ENCODE results near the gene PRDM16. TPM values are rescaled to one million over a fixed set of nuclear protein-coding genes. Genes with fewer than 3 reads are reported as not detected.

The PRDM16 gene
- total and polyA plus RNA-seq, 2 experiments from 2014 or later: 0.14 to 0.16 TPM

DNA sequence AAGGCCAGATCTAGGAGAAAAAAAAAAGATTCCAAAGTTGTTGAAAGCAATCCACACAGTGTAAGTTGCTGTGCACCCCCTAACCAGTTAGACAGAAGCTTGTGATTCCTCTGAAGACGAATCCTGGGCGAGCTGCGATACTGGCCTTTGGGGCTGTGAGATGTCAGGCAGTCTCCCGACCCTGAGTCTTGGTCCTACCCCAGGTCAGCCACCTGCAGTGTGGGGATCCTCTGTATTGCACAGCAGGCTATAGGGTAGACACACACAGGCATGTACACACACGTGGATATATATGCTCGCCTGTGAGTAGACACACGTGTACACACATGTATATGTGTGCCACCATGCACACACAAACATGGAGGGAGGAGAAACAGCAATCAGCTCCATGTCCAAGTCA lies 34.8 kb upstream of the PRDM16 start (continued):
- TF ChIP-seq, protein P1, sequence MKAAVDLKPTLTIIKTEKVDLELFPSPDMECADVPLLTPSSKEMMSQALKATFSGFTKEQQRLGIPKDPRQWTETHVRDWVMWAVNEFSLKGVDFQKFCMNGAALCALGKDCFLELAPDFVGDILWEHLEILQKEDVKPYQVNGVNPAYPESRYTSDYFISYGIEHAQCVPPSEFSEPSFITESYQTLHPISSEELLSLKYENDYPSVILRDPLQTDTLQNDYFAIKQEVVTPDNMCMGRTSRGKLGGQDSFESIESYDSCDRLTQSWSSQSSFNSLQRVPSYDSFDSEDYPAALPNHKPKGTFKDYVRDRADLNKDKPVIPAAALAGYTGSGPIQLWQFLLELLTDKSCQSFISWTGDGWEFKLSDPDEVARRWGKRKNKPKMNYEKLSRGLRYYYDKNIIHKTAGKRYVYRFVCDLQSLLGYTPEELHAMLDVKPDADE (IDR thresholded peaks at IDR 0.05): no peak
- TF ChIP-seq CREB1 (CRISPR knock-in tag; IDR thresholded peaks at IDR 0.05; ENCODE audit: low read depth): no peak
- TF ChIP-seq STAT1 (IDR thresholded peaks at IDR 0.05; ENCODE audit: unreplicated experiment): no peak
- no peak for TF ChIP-seq EZH2 (IDR thresholded peaks at IDR 0.05; ENCODE audit: low read depth, unreplicated experiment)

GRCh38 chr1:3034728-3035562 lies 34.1 kb upstream of the PRDM16 start:
- H3K36me3 Mint-ChIP-seq (ENCODE audit: low read depth): no peaks in the 10 kb centered on the region
- TF ChIP-seq ZNF462 (CRISPR knock-in tag; IDR thresholded peaks at IDR 0.05) (no peak), EZH2 (IDR thresholded peaks at IDR 0.05; ENCODE audit: low read depth, unreplicated experiment) (no peak), REST (IDR thresholded peaks at IDR 0.05; ENCODE audit: unreplicated experiment) (no peak), STAT1 (IDR thresholded peaks at IDR 0.05; ENCODE audit: unreplicated experiment) (no peak), POLR2AphosphoS5 (IDR thresholded peaks at IDR 0.05; ENCODE audit: low read depth) (no peak), ZNF114 (CRISPR knock-in tag; IDR thresholded peaks at IDR 0.05) (no peak), CTCF (conservative IDR thresholded peaks at IDR 0.05; ENCODE audit: low read depth in 2 of 2) (no peak), ZNF331 (CRISPR knock-in tag; IDR thresholded peaks at IDR 0.05; ENCODE audit: low read depth) (no peak)

More at GRCh38 chr1:3034728-3035562, 34.1 kb upstream of the PRDM16 start:
- Histone ChIP-seq H3K79me2 (replicated peaks; ENCODE audit: insufficient read depth) (no peaks in the 10 kb centered on the region), H4K20me1 (replicated peaks; ENCODE audit: insufficient read depth) (no peaks in the 10 kb centered on the region), H2AFZ (no peak overlapping the region), H3K9me2 (ENCODE audit: insufficient read depth) (no peaks in the 10 kb centered on the region), H3F3A (replicated peaks; ENCODE audit: low read depth) (no peaks in the 10 kb centered on the region), H3K4me1 (ENCODE audit: insufficient read depth) (no peaks in the 10 kb centered on the region), H3K4me3 (no peak overlapping the region), H3K27ac (ENCODE audit: low read depth) (no peak overlapping the region), H3K27me3 (ENCODE audit: insufficient read depth) (no peaks in the 10 kb centered on the region), H3K4me2 (no peak overlapping the region), H3K36me3 (ENCODE audit: insufficient read depth) (no peaks in the 10 kb centered on the region)
- Mint-ChIP-seq H3K4me1 (peaks cover 3% of the 10 kb centered on the region; the same call in 2 of the 3 replicates), H3K27me3 (ENCODE audit: insufficient read depth, low read depth, poor library complexity) (peaks cover 13% of the 10 kb centered on the region), H3K9me3 (no peaks in the 10 kb centered on the region), H3K4me3 (no peak overlapping the region), H3K27ac (no peak overlapping the region)
- ATAC-seq: no peak
- DNase-seq (ENCODE audit: low spot score): no peak

Data from GM23338 (cell line).